BJ (cell line): ENCODE data around the gene MBD3L4. TPM values are rescaled to one million over a fixed set of nuclear protein-coding genes. Genes with fewer than 3 reads are reported as not detected.

Source experiments
- CTCF ChIA-PET: fragments of 350-600 bp; formaldehyde crosslinking; extraction: SDS; loops from one replicate; lab custom pipeline; 2021; ENCODE audit warnings: antibody characterized with exemption, inconsistent platforms; lab: Yijun Ruan, JAX
- POLR2A ChIA-PET: fragments of 300-600 bp; sonication (Branson Sonifier 250); formaldehyde crosslinking; extraction: SDS; loops from one replicate; lab custom pipeline; 2021; ENCODE audit warnings: antibody characterized with exemption; lab: Charles Lee
- DNase-seq: peaks from one replicate; pipeline ENCODE4 v3.0.0-alpha.2; 2011; ENCODE audit warnings: low read depth
- H3K27me3 ChIP-seq: 2 replicates; pipeline ENCODE4 v1.6.0; 2011; ENCODE audit warnings: low read length; ENCODE audit not compliant: control insufficient read depth, insufficient read depth
- H3K36me3 ChIP-seq: 2 replicates; pipeline ENCODE4 v1.5.1; 2011; ENCODE audit warnings: low read length; ENCODE audit not compliant: control insufficient read depth, insufficient read depth
- H3K4me3 ChIP-seq: 2 replicates; pipeline ENCODE4 v1.5.1; 2011; ENCODE audit warnings: low read depth, mild to moderate bottlenecking, control low read depth, low read length
- CTCF ChIP-seq: IDR thresholded peaks from 2 replicates; pipeline ENCODE4 v1.5.1; 2011; ENCODE audit warnings: low read depth, mild to moderate bottlenecking, control low read depth, inconsistent platforms, low read length, moderate library complexity; ENCODE audit not compliant: insufficient read depth
- polyA plus RNA-seq: library from polyadenylated mRNA; depleted of rRNA; stranded (reverse); fragments of >200 nt; gene quantifications from 2 replicates; pipeline ENCODE4 v1.2.3, GENCODE V29; 2011

The MBD3L4 gene
- polyA plus RNA-seq, 1 experiment = not detected

DNA sequence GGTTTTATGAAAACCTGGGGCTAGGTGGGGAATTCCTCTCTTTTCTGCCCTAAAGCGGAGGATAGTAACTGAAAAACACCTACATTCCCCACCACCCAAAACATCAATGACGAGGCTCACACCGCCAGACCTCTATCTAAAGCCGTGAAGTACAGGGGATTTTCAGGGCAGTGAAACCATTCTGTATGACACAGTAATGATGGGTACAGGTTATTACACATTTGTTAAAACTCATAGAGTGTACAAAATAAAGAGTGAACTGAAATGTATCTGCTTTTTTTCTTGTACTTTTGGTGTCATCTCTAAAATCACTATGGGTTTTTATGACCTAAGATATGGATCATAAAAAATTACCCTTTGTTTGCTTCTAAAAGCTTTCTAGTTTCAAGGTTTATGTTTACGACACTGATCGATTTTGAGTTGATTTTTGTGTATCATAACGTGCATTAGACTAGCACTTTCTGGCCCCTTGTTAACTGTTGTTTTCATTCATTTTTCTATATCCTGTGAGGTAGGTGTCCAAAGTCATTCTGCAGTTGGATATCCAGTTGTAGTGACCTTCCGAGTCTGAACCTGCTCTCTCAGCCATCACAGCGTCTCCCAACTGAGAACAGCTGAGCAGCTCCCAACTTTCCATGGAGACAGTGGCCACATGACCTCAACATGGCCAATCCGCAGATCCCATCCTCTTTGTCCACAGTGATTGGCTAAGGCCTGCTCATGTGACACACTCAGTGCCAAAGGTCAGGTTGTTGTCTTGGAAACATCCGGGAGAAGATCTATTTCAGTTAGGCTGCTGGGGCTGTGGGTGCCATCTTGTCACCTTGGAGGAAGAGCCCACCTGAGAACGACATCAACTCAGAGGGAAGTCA, 29.0 kb downstream of the MBD3L4 start:
- Histone ChIP-seq H3K27me3 (no peaks in the 10 kb centered on the region), H3K36me3 (no peaks in the 10 kb centered on the region), H3K4me3 (no peak overlapping the region)
- no peak for DNase-seq
- POLR2A ChIA-PET = no interaction called here
- TF ChIP-seq CTCF = no peak
- CTCF ChIA-PET = no interaction called here

DNA sequence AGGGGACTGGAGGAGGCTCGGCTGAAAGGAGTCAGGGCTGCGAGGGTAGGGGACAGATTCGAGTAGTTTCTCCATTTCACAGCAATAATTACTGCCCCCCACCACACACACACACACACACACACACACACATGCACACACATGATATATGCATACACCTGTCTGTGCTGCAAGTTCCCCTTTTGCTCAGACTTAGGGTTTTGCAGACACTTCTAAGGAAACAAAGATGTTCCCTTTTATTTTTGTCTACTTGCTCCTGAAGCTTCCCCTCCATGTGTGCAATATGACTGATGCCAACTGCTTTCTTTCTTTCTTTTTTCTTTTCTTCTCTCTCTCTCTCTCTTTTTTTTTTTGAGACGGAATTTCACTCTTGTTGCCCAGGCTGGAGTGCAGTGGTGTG, 32.1 kb downstream of the MBD3L4 start:
- no peak for DNase-seq
- H3K36me3 ChIP-seq = no peaks in the 10 kb centered on the region
- no peak for TF ChIP-seq CTCF
- ChIA-PET POLR2A (no interaction called here), CTCF (no interaction called here)
- no peak overlapping the region for H3K4me3 ChIP-seq
- H3K27me3 ChIP-seq = no peaks in the 10 kb centered on the region

- H3K27me3 ChIP-seq = no peaks in the 10 kb centered on the region
- CTCF ChIA-PET = no interaction called here
- POLR2A ChIA-PET = no interaction called here
- TF ChIP-seq CTCF = no peak
- H3K4me3 ChIP-seq = no peak overlapping the region
- H3K36me3 ChIP-seq = no peaks in the 10 kb centered on the region
- no peak for DNase-seq
Observed at GRCh38 chr19:7006135-7006704, 33.8 kb downstream of the MBD3L4 start.

- H3K27me3 ChIP-seq = no peaks in the 10 kb centered on the region
- TF ChIP-seq CTCF = no peak
- CTCF ChIA-PET = no interaction called here
- H3K4me3 ChIP-seq = no peak overlapping the region
- H3K36me3 ChIP-seq = no peaks in the 10 kb centered on the region
- POLR2A ChIA-PET = no interaction called here
- DNase-seq = no peak
Observed at GRCh38 chr19:7004313-7004931, 35.6 kb downstream of the MBD3L4 start.

- Histone ChIP-seq H3K27me3 (no peaks in the 10 kb centered on the region), H3K36me3 (no peaks in the 10 kb centered on the region), H3K4me3 (no peak overlapping the region)
- CTCF ChIA-PET = no interaction called here
- POLR2A ChIA-PET = no interaction called here
- TF ChIP-seq CTCF = no peak
- no peak for DNase-seq
Observed at GRCh38 chr19:7000816-7001215, 39.2 kb downstream of the MBD3L4 start.
